Effector memory CD8-positive, alpha-beta T cell (primary cell): ENCODE results near the gene TMEM223.
"Not testable (repeated sequence)": the region's sequence is repeated elsewhere in the genome, so short reads cannot be mapped to it uniquely, and the experiment has no call there.

ENCODE experiments used
- ATAC-seq: fragments of 150-1000 bp; cut with Tn5 transposase; replicated peaks from 2 replicates; pipeline ENCODE4 v1.10.0; 2021; ENCODE audit warnings: mild to moderate bottlenecking, moderate library complexity
- DNase-seq, 3 experiments: peaks; one replicate each; pipeline ENCODE4 v3.0.0; 2021
- H3K27ac Mint-ChIP-seq, 2 donors: one replicate each; pipeline ENCODE4 v1.8.0; 2022; ENCODE audit warnings: mild to moderate bottlenecking in 2 of 2, mixed read lengths in 2 of 2, moderate library complexity in 2 of 2
- H3K27me3 Mint-ChIP-seq, 2 donors: one replicate each; pipeline ENCODE4 v1.8.0; 2022; ENCODE audit warnings: mixed read lengths in 2 of 2
- H3K36me3 Mint-ChIP-seq: one replicate; pipeline ENCODE4 v1.8.0; 2022; ENCODE audit warnings: mild to moderate bottlenecking, moderate library complexity, mixed read lengths; ENCODE audit not compliant: insufficient read depth
- H3K4me1 Mint-ChIP-seq, 2 donors: one replicate each; pipeline ENCODE4 v1.8.0; 2022; ENCODE audit warnings: low read depth in 2 of 2, mixed read lengths in 2 of 2
- H3K4me3 Mint-ChIP-seq, 2 donors: one replicate each; pipeline ENCODE4 v1.8.0; 2022; ENCODE audit warnings: mild to moderate bottlenecking in 2 of 2, mixed read lengths in 2 of 2, moderate library complexity in 2 of 2
- H3K9me3 Mint-ChIP-seq, 2 donors: one replicate each; pipeline ENCODE4 v1.8.0; 2022; ENCODE audit warnings: mixed read lengths in 2 of 2
- total RNA-seq, 9 experiments: gene quantifications; one replicate each; lab custom pipeline; 2026; lab: John Stamatoyannopoulos, UW

TMEM223 gene
- total RNA-seq: 8.0 to 20.8 (median 9.6) reads per million in 9 experiments

GRCh38 chr11:62791501-62792201 lies at the start of gene TMEM223:
TSS of gene TMEM223 (minus strand) at chr11:62792006. CDS start at chr11:62791994, 12 bp downstream.
- peaks cover 82% of the 10 kb centered on the region for H3K36me3 Mint-ChIP-seq
- H3K4me1 Mint-ChIP-seq: peaks cover 32 to 38% of the 10 kb centered on the region in 2 donors
- ATAC-seq (peak; percentile 71), DNase-seq (peak; percentile 86 to 88 (median 88))
- H3K9me3 Mint-ChIP-seq: no peaks in the 10 kb centered on the region
- peak within 1 kb of the TSS; percentile 89 to 91 for H3K27ac Mint-ChIP-seq
- no peaks in the 10 kb centered on the region for H3K27me3 Mint-ChIP-seq
- H3K4me3 Mint-ChIP-seq: peak within 1 kb of the TSS; percentile 91 to 95

GRCh38 chr11:62840721-62841360 lies 49.0 kb upstream of the TMEM223 start:
- not testable (repeated sequence) for H3K4me3 Mint-ChIP-seq, H3K27me3 Mint-ChIP-seq, H3K9me3 Mint-ChIP-seq, H3K27ac Mint-ChIP-seq
- ATAC-seq (peak; percentile 37), DNase-seq (peak; percentile 77 to 81 (median 81))
- Mint-ChIP-seq H3K4me1 (peaks cover 14 to 17% of the 10 kb centered on the region in 2 donors), H3K36me3 (peaks cover 16% of the 10 kb centered on the region)

- Mint-ChIP-seq H3K9me3 (no peaks in the 10 kb centered on the region), H3K27ac (no peak within 1 kb of the TSS), H3K27me3 (no peaks in the 10 kb centered on the region), H3K4me3 (no peak within 1 kb of the TSS), H3K4me1 (peaks cover 17 to 20% of the 10 kb centered on the region in 2 donors), H3K36me3 (peaks cover 24% of the 10 kb centered on the region)
- ATAC-seq (peak; percentile 52), DNase-seq (peak; percentile 88 to 90 (median 88))
Observed at GRCh38 chr11:62839050-62839945, 47.5 kb upstream of the TMEM223 start, which contains the start of gene WDR74. TSS of gene WDR74 (minus strand) at chr11:62839590. CDS start at chr11:62839570, 20 bp downstream.

GRCh38 chr11:62835336-62835735 lies 43.5 kb upstream of the TMEM223 start:
- ATAC-seq (no peak), DNase-seq (no peak)
- peaks cover 58% of the 10 kb centered on the region for H3K36me3 Mint-ChIP-seq
- H3K9me3 Mint-ChIP-seq: no peaks in the 10 kb centered on the region
- peaks cover 33 to 37% of the 10 kb centered on the region in 2 donors for H3K4me1 Mint-ChIP-seq
- H3K4me3 Mint-ChIP-seq: no peak overlapping the region
- H3K27me3 Mint-ChIP-seq: no peaks in the 10 kb centered on the region
- H3K27ac Mint-ChIP-seq: no peak overlapping the region

GRCh38 chr11:62832336-62833234 lies 40.8 kb upstream of the TMEM223 start, which contains the start of gene TEX54:
TSS of gene TEX54 (minus strand) at chr11:62832841.
- Mint-ChIP-seq H3K27ac (peak within 1 kb of the TSS; percentile 97 to 99), H3K4me3 (peak within 1 kb of the TSS; percentile 95 to 96), H3K36me3 (peaks cover 66% of the 10 kb centered on the region), H3K4me1 (peaks cover 28 to 31% of the 10 kb centered on the region in 2 donors), H3K27me3 (no peaks in the 10 kb centered on the region), H3K9me3 (no peaks in the 10 kb centered on the region)
- ATAC-seq: peak; percentile 6
- DNase-seq: no peak

- Mint-ChIP-seq H3K4me3 (peak within 1 kb of the TSS; percentile 95 to 96), H3K36me3 (peaks cover 68% of the 10 kb centered on the region), H3K4me1 (peaks cover 31 to 32% of the 10 kb centered on the region in 2 donors), H3K27ac (peak within 1 kb of the TSS; percentile 97 to 99), H3K27me3 (no peaks in the 10 kb centered on the region), H3K9me3 (no peaks in the 10 kb centered on the region)
- peak; percentile 99 to 100 (median 100) for DNase-seq
- peak; percentile 89 for ATAC-seq
Observed at GRCh38 chr11:62831520-62832335, 39.9 kb upstream of the TMEM223 start, which contains the start of gene STX5. TSS of gene STX5 (minus strand) at chr11:62832051. CDS start at chr11:62831243, 808 bp downstream.

GRCh38 chr11:62830904-62831519 lies 39.2 kb upstream of the TMEM223 start:
- Mint-ChIP-seq H3K27ac (peak overlapping the region; percentile 97 to 99), H3K4me3 (peak overlapping the region; percentile 95 to 96), H3K4me1 (peaks cover 31 to 32% of the 10 kb centered on the region in 2 donors), H3K27me3 (no peaks in the 10 kb centered on the region), H3K9me3 (no peaks in the 10 kb centered on the region), H3K36me3 (peaks cover 73% of the 10 kb centered on the region)
- DNase-seq (no peak), ATAC-seq (no peak)

GRCh38 chr11:62828130-62828529 lies 36.3 kb upstream of the TMEM223 start:
- not testable (repeated sequence) for H3K9me3 Mint-ChIP-seq, ATAC-seq, H3K27me3 Mint-ChIP-seq, DNase-seq, H3K4me3 Mint-ChIP-seq, H3K27ac Mint-ChIP-seq
- Mint-ChIP-seq H3K4me1 (peaks cover 20 to 31% of the 10 kb centered on the region in 2 donors), H3K36me3 (peaks cover 79% of the 10 kb centered on the region)

GRCh38 chr11:62823677-62824076 lies 31.9 kb upstream of the TMEM223 start:
- H3K36me3 Mint-ChIP-seq: peaks cover 85% of the 10 kb centered on the region
- DNase-seq (no peak), ATAC-seq (no peak)
- no peaks in the 10 kb centered on the region for H3K27me3 Mint-ChIP-seq
- peak overlapping the region in 1 of 2 donors; percentile 82 for H3K27ac Mint-ChIP-seq
- H3K4me1 Mint-ChIP-seq: peaks cover 4 to 10% of the 10 kb centered on the region in 2 donors
- H3K4me3 Mint-ChIP-seq: no peak overlapping the region
- H3K9me3 Mint-ChIP-seq: no peaks in the 10 kb centered on the region

GRCh38 chr11:62817129-62817528 lies 25.3 kb upstream of the TMEM223 start:
- no peak for DNase-seq
- peaks cover 79% of the 10 kb centered on the region for H3K36me3 Mint-ChIP-seq
- no peaks in the 10 kb centered on the region for H3K4me1 Mint-ChIP-seq
- H3K9me3 Mint-ChIP-seq: no peaks in the 10 kb centered on the region
- H3K27ac Mint-ChIP-seq: no peak overlapping the region
- no peak for ATAC-seq
- no peaks in the 10 kb centered on the region for H3K27me3 Mint-ChIP-seq
- H3K4me3 Mint-ChIP-seq: no peak overlapping the region

- DNase-seq: no peak
- no peaks in the 10 kb centered on the region for H3K4me1 Mint-ChIP-seq
- no peak overlapping the region for H3K27ac Mint-ChIP-seq
- ATAC-seq: no peak
- no peaks in the 10 kb centered on the region for H3K9me3 Mint-ChIP-seq
- H3K27me3 Mint-ChIP-seq: no peaks in the 10 kb centered on the region
- H3K4me3 Mint-ChIP-seq: no peak overlapping the region
- H3K36me3 Mint-ChIP-seq: peaks cover 84% of the 10 kb centered on the region
Observed at GRCh38 chr11:62816557-62816956, 24.8 kb upstream of the TMEM223 start.
